ENCODE measurements around the gene SNX32. TPM values are rescaled to one million over a fixed set of nuclear protein-coding genes. Genes with fewer than 3 reads are reported as not detected.

The SNX32 gene
- total and polyA plus RNA-seq, 2 experiments from 2014 or later = 5.9 to 13.2 TPM

GRCh38 chr11:65873318-65874156 is 39.8 kb downstream of the SNX32 start:
- Histone ChIP-seq H3K4me1 (ENCODE audit: low read depth) (no peaks in the 10 kb centered on the region), H3K36me3 (peaks cover 9% of the 10 kb centered on the region), H3K27ac (peak overlapping the region; percentile 97), H3K9me3 (ENCODE audit: low read depth) (no peaks in the 10 kb centered on the region), H3K4me3 (peak overlapping the region; percentile 95), H3K27me3 (no peaks in the 10 kb centered on the region)
- TF ChIP-seq CTCF (IDR thresholded peaks at IDR 0.05; ENCODE audit: low read depth, low read length) = no peak
- peak; percentile 95 to 96 for DNase-seq (ENCODE audit: low read depth in 1 of 2, low spot score in 1 of 2)

GRCh38 chr11:65879617-65880016 is 45.9 kb downstream of the SNX32 start, which contains the start of gene CTSW:
Gene CTSW (plus strand): TSS chr11:65879837. CDS start chr11:65879855, 18 bp downstream.
- Histone ChIP-seq H3K27me3 (no peaks in the 10 kb centered on the region), H3K27ac (peak within 1 kb of the TSS; percentile 1), H3K4me3 (no peak within 1 kb of the TSS), H3K9me3 (ENCODE audit: low read depth) (no peaks in the 10 kb centered on the region), H3K4me1 (ENCODE audit: low read depth) (no peaks in the 10 kb centered on the region), H3K36me3 (peaks cover 19% of the 10 kb centered on the region)
- DNase-seq (ENCODE audit: low read depth in 1 of 2, low spot score in 1 of 2) = no peak
- TF ChIP-seq CTCF (IDR thresholded peaks at IDR 0.05; ENCODE audit: low read depth, low read length) = no peak

DNA sequence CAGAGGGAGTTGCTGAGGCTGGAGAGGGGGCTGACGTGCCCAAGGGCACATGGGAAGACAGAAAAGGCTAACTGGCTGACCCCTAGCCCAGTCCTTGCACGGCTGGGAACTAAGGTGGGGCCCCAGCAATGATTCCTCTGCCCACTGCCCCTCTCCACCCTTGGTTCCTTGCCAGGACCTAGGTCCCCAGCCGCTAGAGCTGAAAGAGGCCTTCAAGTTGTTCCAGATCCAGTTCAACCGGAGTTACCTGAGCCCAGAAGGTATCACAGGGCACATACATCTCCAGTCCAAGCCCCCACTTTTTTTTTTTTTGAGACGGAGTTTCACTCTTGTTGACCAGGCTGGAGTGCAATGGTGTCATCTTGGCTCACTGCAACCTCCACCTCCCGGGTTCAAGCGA is 46.3 kb downstream of the SNX32 start:
- no peaks in the 10 kb centered on the region for H3K4me1 ChIP-seq (ENCODE audit: low read depth)
- no peaks in the 10 kb centered on the region for H3K9me3 ChIP-seq (ENCODE audit: low read depth)
- no peaks in the 10 kb centered on the region for H3K27me3 ChIP-seq
- no peak overlapping the region for H3K4me3 ChIP-seq
- peaks cover 19% of the 10 kb centered on the region for H3K36me3 ChIP-seq
- H3K27ac ChIP-seq = no peak overlapping the region
- no peak for DNase-seq (ENCODE audit: low read depth in 1 of 2, low spot score in 1 of 2)
- TF ChIP-seq CTCF (IDR thresholded peaks at IDR 0.05; ENCODE audit: low read depth, low read length) = no peak

- TF ChIP-seq CTCF (IDR thresholded peaks at IDR 0.05; ENCODE audit: low read depth, low read length) = no peak
These were observed 47.2 kb downstream of the SNX32 start for GRCh38 chr11:65880844-65881421.

GRCh38 chr11:65882120-65883057 is 48.6 kb downstream of the SNX32 start:
- H3K4me3 ChIP-seq = no peak overlapping the region
- peaks cover 19% of the 10 kb centered on the region for H3K36me3 ChIP-seq
- H3K9me3 ChIP-seq (ENCODE audit: low read depth) = no peaks in the 10 kb centered on the region
- no peak for DNase-seq (ENCODE audit: low read depth in 1 of 2, low spot score in 1 of 2)
- H3K4me1 ChIP-seq (ENCODE audit: low read depth) = no peaks in the 10 kb centered on the region
- no peak for TF ChIP-seq CTCF (IDR thresholded peaks at IDR 0.05; ENCODE audit: low read depth, low read length)
- H3K27ac ChIP-seq = no peak overlapping the region
- H3K27me3 ChIP-seq = no peaks in the 10 kb centered on the region

More at GRCh38 chr11:65880844-65881421, 47.2 kb downstream of the SNX32 start:
- H3K27ac ChIP-seq = peak overlapping the region; percentile 1
- H3K4me1 ChIP-seq (ENCODE audit: low read depth) = no peaks in the 10 kb centered on the region
- no peak for DNase-seq (ENCODE audit: low read depth in 1 of 2, low spot score in 1 of 2)
- no peaks in the 10 kb centered on the region for H3K9me3 ChIP-seq (ENCODE audit: low read depth)
- H3K36me3 ChIP-seq = peaks cover 19% of the 10 kb centered on the region
- no peaks in the 10 kb centered on the region for H3K27me3 ChIP-seq
- H3K4me3 ChIP-seq = no peak overlapping the region
